Stromal cell of bone marrow (primary cell): Measurements from ENCODE around the gene CACNB4.
A peak's percentile ranks its signal among the peaks of the same experiment; 100 is the strongest.
"Not testable (repeated sequence)": the region's sequence is repeated elsewhere in the genome, so short reads cannot be mapped to it uniquely, and the experiment has no call there.

Source experiments
- DNase-seq: peaks from one replicate; pipeline ENCODE4 v3.0.0-alpha.2; 2012; ENCODE audit warnings: low read depth

The CACNB4 gene

GRCh38 chr2:152019732-152020131 is 79.1 kb downstream of the CACNB4 start:
- DNase-seq: no peak

GRCh38 chr2:152016181-152017120 is 82.4 kb downstream of the CACNB4 start:
- DNase-seq: no peak

- no peak for DNase-seq
Observed at GRCh38 chr2:152015552-152015951, 83.3 kb downstream of the CACNB4 start.

GRCh38 chr2:152012697-152013096 is 86.1 kb downstream of the CACNB4 start:
- no peak for DNase-seq

- DNase-seq: no peak
Observed at GRCh38 chr2:152011724-152012123, 87.1 kb downstream of the CACNB4 start.

GRCh38 chr2:152005607-152006006 is 93.2 kb downstream of the CACNB4 start:
- no peak for DNase-seq

- DNase-seq: not testable (repeated sequence)
Observed at GRCh38 chr2:152003283-152003682, 95.6 kb downstream of the CACNB4 start.

- peak; percentile 24 for DNase-seq
Observed at GRCh38 chr2:151999053-151999452, 99.8 kb downstream of the CACNB4 start.

GRCh38 chr2:151996243-151997003 is 102.4 kb downstream of the CACNB4 start:
- DNase-seq: peak; percentile 20

GRCh38 chr2:151995161-151995557 is 103.7 kb downstream of the CACNB4 start:
- no peak for DNase-seq

GRCh38 chr2:151994178-151994577 is 104.7 kb downstream of the CACNB4 start:
- not testable (repeated sequence) for DNase-seq

- no peak for DNase-seq
Observed at GRCh38 chr2:151991010-151991409, 107.8 kb downstream of the CACNB4 start.

GRCh38 chr2:151989378-151989777 is 109.5 kb downstream of the CACNB4 start:
- no peak for DNase-seq

- no peak for DNase-seq
Observed at GRCh38 chr2:151987484-151987883, 111.4 kb downstream of the CACNB4 start.

GRCh38 chr2:151984424-151985083 is 114.3 kb downstream of the CACNB4 start:
- DNase-seq: no peak

GRCh38 chr2:151983221-151983620 is 115.6 kb downstream of the CACNB4 start:
- no peak for DNase-seq

- DNase-seq: no peak
Observed at GRCh38 chr2:151981886-151982285, 117.0 kb downstream of the CACNB4 start.

- DNase-seq: no peak
Observed at GRCh38 chr2:151979694-151980093, 119.2 kb downstream of the CACNB4 start.

- DNase-seq: no peak
Observed at GRCh38 chr2:151978709-151979108, 120.1 kb downstream of the CACNB4 start.

GRCh38 chr2:151977631-151978030 is 121.2 kb downstream of the CACNB4 start:
- DNase-seq: no peak

- no peak for DNase-seq
Observed at GRCh38 chr2:151976945-151977353, 121.9 kb downstream of the CACNB4 start.
